ENCODE results near the gene OTUB2. TPM values are rescaled to one million over a fixed set of nuclear protein-coding genes. Genes with fewer than 3 reads are reported as not detected.

Gene OTUB2
- total and polyA plus RNA-seq, 2 experiments from 2014 or later = 2.7 to 2.8 TPM

DNA sequence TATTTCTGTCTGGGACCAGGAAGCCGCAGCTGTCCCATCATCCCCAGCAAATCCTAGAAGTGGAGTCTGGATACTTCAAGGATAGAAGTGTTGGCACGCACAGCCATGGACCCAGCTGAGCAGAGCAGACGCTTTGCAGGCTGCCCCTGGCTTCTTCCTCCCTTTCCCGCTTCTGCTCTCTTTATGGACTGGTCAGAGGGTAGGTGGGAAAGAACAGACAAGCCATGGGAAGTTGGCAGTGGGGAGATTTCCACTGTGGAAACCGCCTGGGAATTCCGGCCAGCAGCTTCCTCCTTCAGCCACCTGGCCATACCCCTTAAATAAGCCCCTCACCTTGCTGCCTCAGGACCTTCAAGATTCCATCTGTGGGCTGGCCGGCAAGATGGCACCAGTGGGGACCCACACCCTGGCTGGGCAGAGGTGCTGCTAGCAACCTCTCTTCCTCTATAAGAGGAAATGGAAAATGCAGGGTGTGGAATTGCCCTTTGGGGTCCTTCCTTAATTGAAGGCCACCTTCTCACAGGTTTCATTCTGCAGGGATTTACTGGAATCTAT lies 20.6 kb downstream of the OTUB2 start:
- H3K27ac ChIP-seq = no peak overlapping the region
- no peaks in the 10 kb centered on the region for H3K9me3 ChIP-seq (ENCODE audit: low read depth)
- H3K4me2 ChIP-seq = no peak overlapping the region
- H3K27me3 ChIP-seq = no peaks in the 10 kb centered on the region
- no peaks in the 10 kb centered on the region for H3K79me2 ChIP-seq
- WGBS (ENCODE audit: low lambda C conversion rate, missing lambda C conversion rate) = 97% methylated on average over 7 of the region's 7 CpGs
- no peak overlapping the region for H3K4me3 ChIP-seq
- no peak for DNase-seq (ENCODE audit: low spot score)
- H3K9me2 ChIP-seq (replicated peaks; ENCODE audit: insufficient read depth) = no peaks in the 10 kb centered on the region
- TF ChIP-seq EZH2phosphoT487 (IDR thresholded peaks at IDR 0.05; ENCODE audit: low read depth, severe bottlenecking, unreplicated experiment) = no peak
- TF ChIP-seq, protein P1, sequence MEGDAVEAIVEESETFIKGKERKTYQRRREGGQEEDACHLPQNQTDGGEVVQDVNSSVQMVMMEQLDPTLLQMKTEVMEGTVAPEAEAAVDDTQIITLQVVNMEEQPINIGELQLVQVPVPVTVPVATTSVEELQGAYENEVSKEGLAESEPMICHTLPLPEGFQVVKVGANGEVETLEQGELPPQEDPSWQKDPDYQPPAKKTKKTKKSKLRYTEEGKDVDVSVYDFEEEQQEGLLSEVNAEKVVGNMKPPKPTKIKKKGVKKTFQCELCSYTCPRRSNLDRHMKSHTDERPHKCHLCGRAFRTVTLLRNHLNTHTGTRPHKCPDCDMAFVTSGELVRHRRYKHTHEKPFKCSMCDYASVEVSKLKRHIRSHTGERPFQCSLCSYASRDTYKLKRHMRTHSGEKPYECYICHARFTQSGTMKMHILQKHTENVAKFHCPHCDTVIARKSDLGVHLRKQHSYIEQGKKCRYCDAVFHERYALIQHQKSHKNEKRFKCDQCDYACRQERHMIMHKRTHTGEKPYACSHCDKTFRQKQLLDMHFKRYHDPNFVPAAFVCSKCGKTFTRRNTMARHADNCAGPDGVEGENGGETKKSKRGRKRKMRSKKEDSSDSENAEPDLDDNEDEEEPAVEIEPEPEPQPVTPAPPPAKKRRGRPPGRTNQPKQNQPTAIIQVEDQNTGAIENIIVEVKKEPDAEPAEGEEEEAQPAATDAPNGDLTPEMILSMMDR (IDR thresholded peaks at IDR 0.05; ENCODE audit: poor library complexity) = no peak
- no peak for TF ChIP-seq EZH2 (IDR thresholded peaks at IDR 0.05; ENCODE audit: borderline replicate concordance)
- H2AFZ ChIP-seq = no peak overlapping the region
- H3K36me3 ChIP-seq (replicated peaks; ENCODE audit: insufficient read depth, low read depth) = no peaks in the 10 kb centered on the region
- no peaks in the 10 kb centered on the region for H3K4me1 ChIP-seq (ENCODE audit: insufficient read depth)
- H4K20me1 ChIP-seq (ENCODE audit: insufficient read depth, poor library complexity, severe bottlenecking) = no peaks in the 10 kb centered on the region

DNA sequence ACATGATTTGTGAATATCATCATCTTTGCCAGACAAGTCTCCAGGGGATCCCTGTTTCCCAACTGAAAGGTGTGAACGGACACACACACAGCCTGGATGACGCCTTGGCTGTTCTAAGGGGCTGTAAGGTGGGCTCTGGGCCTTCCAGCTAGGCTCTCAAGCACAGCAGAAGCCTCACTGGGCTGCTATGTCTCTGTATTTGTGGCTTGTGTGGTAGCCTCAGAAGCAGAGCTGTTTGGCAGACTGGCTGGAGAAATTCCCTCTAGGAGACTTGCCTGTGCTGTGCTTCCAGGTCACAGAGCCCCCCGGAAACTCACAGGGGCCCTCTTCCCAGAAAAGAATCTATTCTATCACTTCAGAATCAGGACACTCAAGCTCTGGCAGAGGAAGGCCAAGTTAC lies 21.4 kb downstream of the OTUB2 start:
- WGBS (ENCODE audit: low lambda C conversion rate, missing lambda C conversion rate) = 96% methylated on average over 3 of the region's 3 CpGs
- Histone ChIP-seq H3K27ac (no peak overlapping the region), H4K20me1 (ENCODE audit: insufficient read depth, poor library complexity, severe bottlenecking) (no peaks in the 10 kb centered on the region), H3K79me2 (no peaks in the 10 kb centered on the region), H3K9me3 (ENCODE audit: low read depth) (no peaks in the 10 kb centered on the region), H3K4me3 (no peak overlapping the region), H3K27me3 (no peaks in the 10 kb centered on the region), H3K4me1 (ENCODE audit: insufficient read depth) (no peaks in the 10 kb centered on the region), H2AFZ (no peak overlapping the region), H3K4me2 (no peak overlapping the region), H3K9me2 (replicated peaks; ENCODE audit: insufficient read depth) (no peaks in the 10 kb centered on the region), H3K36me3 (replicated peaks; ENCODE audit: insufficient read depth, low read depth) (no peaks in the 10 kb centered on the region)
- DNase-seq (ENCODE audit: low spot score) = no peak
- no peak for TF ChIP-seq EZH2 (IDR thresholded peaks at IDR 0.05; ENCODE audit: borderline replicate concordance)
- TF ChIP-seq EZH2phosphoT487 (IDR thresholded peaks at IDR 0.05; ENCODE audit: low read depth, severe bottlenecking, unreplicated experiment) = no peak
- TF ChIP-seq, protein P1 (IDR thresholded peaks at IDR 0.05; ENCODE audit: poor library complexity) = no peak

DNA sequence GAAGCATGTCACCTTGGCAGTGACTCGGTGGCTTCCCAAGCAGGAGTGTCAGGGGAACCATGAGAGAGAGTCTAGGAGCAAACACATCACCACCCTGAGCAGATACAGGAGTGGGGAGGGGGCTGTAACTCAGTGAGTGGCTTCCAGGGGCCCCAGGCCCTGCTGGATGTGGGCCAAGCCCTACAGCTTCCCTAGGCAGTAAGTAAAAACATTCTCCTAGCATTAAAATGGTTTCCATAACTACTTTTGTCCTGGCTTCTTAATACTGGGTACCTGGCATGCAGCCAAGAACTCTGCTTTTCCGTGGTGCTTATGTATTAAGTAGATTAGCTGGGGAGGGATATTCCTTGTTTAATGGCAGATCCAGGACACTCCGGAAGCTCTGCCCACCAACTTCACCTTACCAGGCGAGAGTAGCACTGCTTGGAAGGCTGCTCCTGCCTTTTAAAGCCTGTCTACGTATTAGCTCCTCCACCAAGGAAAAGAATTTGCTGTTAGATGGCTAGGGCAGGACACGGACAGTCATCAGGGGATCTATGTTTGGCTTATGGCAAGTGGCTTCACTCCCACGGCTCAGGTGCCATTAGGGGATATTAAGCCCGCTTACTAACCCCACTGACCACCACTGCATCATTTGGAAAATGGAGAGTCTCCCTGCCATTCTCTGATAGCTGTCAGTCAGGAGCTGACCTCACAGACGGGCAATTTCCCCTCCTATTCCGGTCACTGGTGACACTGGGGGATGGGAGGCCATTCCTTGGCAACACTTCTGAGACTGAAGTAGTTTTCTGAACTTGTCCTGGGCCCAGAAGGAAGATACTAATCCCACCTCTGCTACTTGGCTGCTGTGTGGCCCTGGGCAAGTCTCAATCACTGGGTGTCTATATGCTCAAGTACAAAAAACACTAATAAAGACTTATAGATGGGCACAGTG lies 22.8 kb downstream of the OTUB2 start:
- WGBS (ENCODE audit: low lambda C conversion rate, missing lambda C conversion rate) = 77% methylated on average over 10 of the region's 10 CpGs
- no peak overlapping the region for H2AFZ ChIP-seq
- H3K4me1 ChIP-seq (ENCODE audit: insufficient read depth) = no peaks in the 10 kb centered on the region
- no peaks in the 10 kb centered on the region for H3K36me3 ChIP-seq (replicated peaks; ENCODE audit: insufficient read depth, low read depth)
- TF ChIP-seq EZH2phosphoT487 (IDR thresholded peaks at IDR 0.05; ENCODE audit: low read depth, severe bottlenecking, unreplicated experiment) (no peak), EZH2 (IDR thresholded peaks at IDR 0.05; ENCODE audit: borderline replicate concordance) (no peak)
- TF ChIP-seq, protein P1 (IDR thresholded peaks at IDR 0.05; ENCODE audit: poor library complexity) = no peak
- H4K20me1 ChIP-seq (ENCODE audit: insufficient read depth, poor library complexity, severe bottlenecking) = no peaks in the 10 kb centered on the region
- H3K4me3 ChIP-seq = no peak overlapping the region
- no peaks in the 10 kb centered on the region for H3K9me3 ChIP-seq (ENCODE audit: low read depth)
- no peaks in the 10 kb centered on the region for H3K9me2 ChIP-seq (replicated peaks; ENCODE audit: insufficient read depth)
- no peaks in the 10 kb centered on the region for H3K79me2 ChIP-seq
- H3K27ac ChIP-seq = no peak overlapping the region
- H3K4me2 ChIP-seq = no peak overlapping the region
- H3K27me3 ChIP-seq = no peaks in the 10 kb centered on the region
- DNase-seq (ENCODE audit: low spot score) = no peak
